ENCODE results near the gene URB2. TPM values are rescaled to one million over a fixed set of nuclear protein-coding genes. Genes with fewer than 3 reads are reported as not detected.

The URB2 gene
- total and polyA plus RNA-seq, 2 donors (not counting 1 experiment from before 2014, with no cell fraction given), result 5.4 to 9.6 TPM

- H3K4me3 Mint-ChIP-seq, result no peak overlapping the region
- Histone ChIP-seq H4K20me1 (ENCODE audit: control insufficient read depth, insufficient read depth, low read length, poor library complexity, severe bottlenecking) (no peaks in the 10 kb centered on the region), H3K9ac (ENCODE audit: low read length) (peak overlapping the region; percentile 16), H3K79me2 (ENCODE audit: control insufficient read depth, insufficient read depth, low read length) (no peaks in the 10 kb centered on the region), H3K27me3 (replicated peaks in 1 of 4; ENCODE audit: control extremely low read depth in 1 of 4, control insufficient read depth in 3 of 4, insufficient read depth in 4 of 4, low read length in 3 of 4) (no peaks in the 10 kb centered on the region), H3K27ac (ENCODE audit: low read length in 2 of 2) (peak overlapping the region in 1 of 2 donors; percentile 55), H3K36me3 (replicated peaks in 1 of 2; ENCODE audit: control extremely low read depth in 1 of 2, control insufficient read depth in 1 of 2, extremely low read depth in 1 of 2, insufficient read depth in 2 of 2, low read length in 1 of 2) (peaks cover 0 to 14% of the 10 kb centered on the region in 2 experiments), H3K4me3 (ENCODE audit: control extremely low read depth in 1 of 5, extremely low read depth in 1 of 5, insufficient read depth in 1 of 5, low read depth in 2 of 5, low read length in 4 of 5) (no peak overlapping the region), H2AFZ (ENCODE audit: insufficient read depth, low read depth, low read length, poor library complexity, severe bottlenecking) (peak overlapping the region; percentile 59), H3K4me1 (ENCODE audit: control insufficient read depth in 2 of 2, insufficient read depth in 2 of 2, low read length in 2 of 2) (peaks cover 19 to 22% of the 10 kb centered on the region in 2 donors), H3K4me2 (replicated peaks; ENCODE audit: low read depth, low read length, poor library complexity, severe bottlenecking) (peak overlapping the region; percentile 55), H3K9me3 (ENCODE audit: control extremely low read depth in 1 of 3, control insufficient read depth in 2 of 3, insufficient read depth in 1 of 3, low read length in 2 of 3) (no peaks in the 10 kb centered on the region)
- H3K27ac Mint-ChIP-seq, result no peak overlapping the region
- no peak for TF ChIP-seq CTCF (IDR thresholded peaks at IDR 0.05)
- no peak for TF ChIP-seq EZH2 (IDR thresholded peaks at IDR 0.05; ENCODE audit: borderline replicate concordance, insufficient read depth, low read depth, low read length, poor library complexity, severe bottlenecking)
- ChIA-PET CTCF (interaction anchor here (0.9 to 11.4 kb wide), 3 partner anchors 446 to 644 kb away, joined by 5 to 265 read pairs (median 7); no protein-coding TSS in a partner anchor), POLR2A (no interaction called here)
- ATAC-seq (ENCODE audit: low read depth) (peak; percentile 63), DNase-seq (peak; percentile 75)
- H3K9me3 Mint-ChIP-seq (ENCODE audit: insufficient read depth), result no peaks in the 10 kb centered on the region
- WGBS (ENCODE audit: insufficient coverage), result 13% methylated on average over 9 of the region's 9 CpGs
- H3K27me3 Mint-ChIP-seq, result no peaks in the 10 kb centered on the region
- peaks cover 7% of the 10 kb centered on the region for H3K4me1 Mint-ChIP-seq
- intact Hi-C loops (cut with micrococcal nuclease), result loop anchor here (5.0 kb wide), 1 partner anchor 193 kb away; no protein-coding TSS in a partner anchor
Observed at GRCh38 chr1:229664133-229664689, 38.2 kb downstream of the URB2 start.

- peaks cover 19 to 22% of the 10 kb centered on the region in 2 donors for H3K4me1 ChIP-seq (ENCODE audit: control insufficient read depth in 2 of 2, insufficient read depth in 2 of 2, low read length in 2 of 2)
- no peak overlapping the region for H3K4me3 ChIP-seq (ENCODE audit: control extremely low read depth in 1 of 5, extremely low read depth in 1 of 5, insufficient read depth in 1 of 5, low read depth in 2 of 5, low read length in 4 of 5)
- Mint-ChIP-seq H3K4me1 (peaks cover 7% of the 10 kb centered on the region), H3K27me3 (no peaks in the 10 kb centered on the region), H3K27ac (no peak overlapping the region), H3K4me3 (no peak overlapping the region), H3K9me3 (ENCODE audit: insufficient read depth) (no peaks in the 10 kb centered on the region)
- ChIA-PET CTCF (interaction anchor here (2.1 kb wide), 1 partner anchor 501 kb away, joined by 8 read pairs; no protein-coding TSS in a partner anchor), POLR2A (no interaction called here)
- H3K79me2 ChIP-seq (ENCODE audit: control insufficient read depth, insufficient read depth, low read length), result no peaks in the 10 kb centered on the region
- H2AFZ ChIP-seq (ENCODE audit: insufficient read depth, low read depth, low read length, poor library complexity, severe bottlenecking), result no peak overlapping the region
- no peak overlapping the region for H3K9ac ChIP-seq (ENCODE audit: low read length)
- 96% methylated on average over 5 of the region's 7 CpGs for WGBS (ENCODE audit: insufficient coverage)
- H3K36me3 ChIP-seq (replicated peaks in 1 of 2; ENCODE audit: control extremely low read depth in 1 of 2, control insufficient read depth in 1 of 2, extremely low read depth in 1 of 2, insufficient read depth in 2 of 2, low read length in 1 of 2), result peaks cover 0 to 2% of the 10 kb centered on the region in 2 experiments
- DNase-seq, result no peak
- intact Hi-C loops (cut with micrococcal nuclease), result no loop called here
- no peaks in the 10 kb centered on the region for H3K27me3 ChIP-seq (replicated peaks in 1 of 4; ENCODE audit: control extremely low read depth in 1 of 4, control insufficient read depth in 3 of 4, insufficient read depth in 4 of 4, low read length in 3 of 4)
- no peak for ATAC-seq (ENCODE audit: low read depth)
- no peaks in the 10 kb centered on the region for H3K9me3 ChIP-seq (ENCODE audit: control extremely low read depth in 1 of 3, control insufficient read depth in 2 of 3, insufficient read depth in 1 of 3, low read length in 2 of 3)
- no peak for TF ChIP-seq CTCF (IDR thresholded peaks at IDR 0.05)
- no peak for TF ChIP-seq EZH2 (IDR thresholded peaks at IDR 0.05; ENCODE audit: borderline replicate concordance, insufficient read depth, low read depth, low read length, poor library complexity, severe bottlenecking)
- no peak overlapping the region for H3K4me2 ChIP-seq (replicated peaks; ENCODE audit: low read depth, low read length, poor library complexity, severe bottlenecking)
- no peak overlapping the region for H3K27ac ChIP-seq (ENCODE audit: low read length in 2 of 2)
- H4K20me1 ChIP-seq (ENCODE audit: control insufficient read depth, insufficient read depth, low read length, poor library complexity, severe bottlenecking), result no peaks in the 10 kb centered on the region
Observed at GRCh38 chr1:229665912-229666558, 40.0 kb downstream of the URB2 start.
